ENCODE measurements around the gene MRPS15.
"Not testable (repeated sequence)": the region's sequence is repeated elsewhere in the genome, so short reads cannot be mapped to it uniquely, and the experiment has no call there.

Gene MRPS15

GRCh38 chr1:36503159-36503558 is 39.0 kb upstream of the MRPS15 start:
- Histone ChIP-seq H3K9ac (ENCODE audit: low read length) (no peak overlapping the region), H3K4me3 (ENCODE audit: low read length) (no peak overlapping the region), H3K4me2 (ENCODE audit: low read length) (no peak overlapping the region), H3K79me2 (ENCODE audit: low read length) (no peaks in the 10 kb centered on the region), H3K27ac (ENCODE audit: low read length) (no peak overlapping the region), H2AFZ (ENCODE audit: low read depth, low read length) (no peak overlapping the region), H3K4me1 (ENCODE audit: low read length) (no peaks in the 10 kb centered on the region), H3K9me3 (ENCODE audit: insufficient read depth, low read length) (no peaks in the 10 kb centered on the region), H3K36me3 (replicated peaks; ENCODE audit: low read depth, low read length) (no peaks in the 10 kb centered on the region), H3K27me3 (ENCODE audit: low read depth, low read length) (peaks cover 3% of the 10 kb centered on the region; the same call in 1 of the 2 replicates), H4K20me1 (ENCODE audit: insufficient read depth, low read length) (no peaks in the 10 kb centered on the region)
- TF ChIP-seq EZH2phosphoT487 (IDR thresholded peaks at IDR 0.05; ENCODE audit: low read depth): no peak
- TF ChIP-seq, protein P1, sequence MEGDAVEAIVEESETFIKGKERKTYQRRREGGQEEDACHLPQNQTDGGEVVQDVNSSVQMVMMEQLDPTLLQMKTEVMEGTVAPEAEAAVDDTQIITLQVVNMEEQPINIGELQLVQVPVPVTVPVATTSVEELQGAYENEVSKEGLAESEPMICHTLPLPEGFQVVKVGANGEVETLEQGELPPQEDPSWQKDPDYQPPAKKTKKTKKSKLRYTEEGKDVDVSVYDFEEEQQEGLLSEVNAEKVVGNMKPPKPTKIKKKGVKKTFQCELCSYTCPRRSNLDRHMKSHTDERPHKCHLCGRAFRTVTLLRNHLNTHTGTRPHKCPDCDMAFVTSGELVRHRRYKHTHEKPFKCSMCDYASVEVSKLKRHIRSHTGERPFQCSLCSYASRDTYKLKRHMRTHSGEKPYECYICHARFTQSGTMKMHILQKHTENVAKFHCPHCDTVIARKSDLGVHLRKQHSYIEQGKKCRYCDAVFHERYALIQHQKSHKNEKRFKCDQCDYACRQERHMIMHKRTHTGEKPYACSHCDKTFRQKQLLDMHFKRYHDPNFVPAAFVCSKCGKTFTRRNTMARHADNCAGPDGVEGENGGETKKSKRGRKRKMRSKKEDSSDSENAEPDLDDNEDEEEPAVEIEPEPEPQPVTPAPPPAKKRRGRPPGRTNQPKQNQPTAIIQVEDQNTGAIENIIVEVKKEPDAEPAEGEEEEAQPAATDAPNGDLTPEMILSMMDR (IDR thresholded peaks at IDR 0.05; ENCODE audit: low read depth, low read length): no peak

DNA sequence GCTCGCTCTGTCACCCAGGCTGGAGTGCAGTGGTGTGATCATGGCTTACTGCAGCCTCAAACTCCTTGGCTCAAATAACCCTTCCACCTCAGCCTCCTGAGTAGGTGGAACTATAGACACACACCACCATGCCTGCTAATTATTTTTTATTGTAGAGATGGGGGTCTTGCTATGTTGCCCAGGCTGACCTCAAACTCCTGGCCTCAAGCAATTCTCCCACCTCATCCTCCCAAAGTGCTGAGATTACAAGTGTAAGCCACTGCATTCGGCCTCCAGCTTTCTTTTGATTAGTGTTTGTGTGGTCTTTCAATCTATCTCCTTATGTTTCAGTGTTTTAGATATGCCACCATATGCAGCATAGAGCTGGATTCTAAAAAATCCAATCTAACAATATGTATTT is 38.4 kb upstream of the MRPS15 start:
- no peaks in the 10 kb centered on the region for H3K79me2 ChIP-seq (ENCODE audit: low read length)
- TF ChIP-seq, protein P1 (IDR thresholded peaks at IDR 0.05; ENCODE audit: low read depth, low read length): no peak
- no peak for TF ChIP-seq EZH2phosphoT487 (IDR thresholded peaks at IDR 0.05; ENCODE audit: low read depth)
- no peaks in the 10 kb centered on the region for H4K20me1 ChIP-seq (ENCODE audit: insufficient read depth, low read length)
- no peak overlapping the region for H2AFZ ChIP-seq (ENCODE audit: low read depth, low read length)
- no peak overlapping the region for H3K4me2 ChIP-seq (ENCODE audit: low read length)
- H3K4me3 ChIP-seq (ENCODE audit: low read length): no peak overlapping the region
- H3K9ac ChIP-seq (ENCODE audit: low read length): no peak overlapping the region
- no peak overlapping the region for H3K27ac ChIP-seq (ENCODE audit: low read length)
- no peaks in the 10 kb centered on the region for H3K9me3 ChIP-seq (ENCODE audit: insufficient read depth, low read length)
- no peaks in the 10 kb centered on the region for H3K36me3 ChIP-seq (replicated peaks; ENCODE audit: low read depth, low read length)
- H3K4me1 ChIP-seq (ENCODE audit: low read length): no peaks in the 10 kb centered on the region
- peaks cover 6% of the 10 kb centered on the region; the same call in 1 of the 2 replicates for H3K27me3 ChIP-seq (ENCODE audit: low read depth, low read length)

DNA sequence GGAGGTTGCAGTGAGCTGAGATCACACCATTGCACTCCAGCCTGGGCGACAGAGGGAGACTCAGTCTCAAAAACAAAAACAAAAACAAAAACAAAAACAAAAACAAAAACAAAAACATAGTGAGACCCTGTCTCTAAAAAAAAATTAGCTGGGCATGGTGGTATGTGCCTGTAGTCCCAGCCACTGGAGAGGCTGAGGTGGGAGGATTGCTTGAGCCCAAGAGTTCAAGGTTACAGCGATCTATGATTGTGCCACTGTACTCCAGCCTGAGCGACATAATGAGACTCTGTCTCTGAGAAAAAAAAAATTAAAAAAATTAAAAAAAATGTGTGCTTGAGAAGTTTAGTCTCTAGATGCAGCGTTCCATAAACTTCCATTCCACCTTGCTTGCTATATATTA is 37.7 kb upstream of the MRPS15 start:
- not testable (repeated sequence) for H3K36me3 ChIP-seq (replicated peaks; ENCODE audit: low read depth, low read length); H3K4me1 ChIP-seq (ENCODE audit: low read length); H2AFZ ChIP-seq (ENCODE audit: low read depth, low read length); H3K79me2 ChIP-seq (ENCODE audit: low read length); H3K4me3 ChIP-seq (ENCODE audit: low read length); H3K9me3 ChIP-seq (ENCODE audit: insufficient read depth, low read length); H3K27ac ChIP-seq (ENCODE audit: low read length); H3K27me3 ChIP-seq (ENCODE audit: low read depth, low read length); H3K4me2 ChIP-seq (ENCODE audit: low read length); H3K9ac ChIP-seq (ENCODE audit: low read length); H4K20me1 ChIP-seq (ENCODE audit: insufficient read depth, low read length)

- H3K4me3 ChIP-seq (ENCODE audit: low read length): no peak overlapping the region
- H2AFZ ChIP-seq (ENCODE audit: low read depth, low read length): no peak overlapping the region
These were observed 33.0 kb upstream of the MRPS15 start for GRCh38 chr1:36497207-36497606.

More at GRCh38 chr1:36497207-36497606, 33.0 kb upstream of the MRPS15 start:
- Histone ChIP-seq H3K27me3 (ENCODE audit: low read depth, low read length) (0 out of 2 replicates have a peak, but pooled peaks cover 6% of the 10 kb centered on the region), H3K9me3 (ENCODE audit: insufficient read depth, low read length) (no peaks in the 10 kb centered on the region), H3K36me3 (replicated peaks; ENCODE audit: low read depth, low read length) (no peaks in the 10 kb centered on the region), H3K27ac (ENCODE audit: low read length) (no peak overlapping the region), H3K4me2 (ENCODE audit: low read length) (no peak overlapping the region), H4K20me1 (ENCODE audit: insufficient read depth, low read length) (no peaks in the 10 kb centered on the region), H3K79me2 (ENCODE audit: low read length) (no peaks in the 10 kb centered on the region), H3K9ac (ENCODE audit: low read length) (no peak overlapping the region), H3K4me1 (ENCODE audit: low read length) (no peaks in the 10 kb centered on the region)
- TF ChIP-seq, protein P1 (IDR thresholded peaks at IDR 0.05; ENCODE audit: low read depth, low read length): no peak
- no peak for TF ChIP-seq EZH2phosphoT487 (IDR thresholded peaks at IDR 0.05; ENCODE audit: low read depth)
